ENCODE data around the gene ACOT11.

- TF ChIP-seq CTCF (IDR thresholded peaks at IDR 0.05), result no peak
- TF ChIP-seq POLR2A (IDR thresholded peaks at IDR 0.05), result no peak
These were observed 75.4 kb downstream of the ACOT11 start, which contains the start of gene FAM151A for GRCh38 chr1:54623216-54624007.
